GM18867 (cell line): Measurements from ENCODE around the gene CFH.
A peak's percentile ranks its signal among the peaks of the same experiment; 100 is the strongest.
"Not testable (repeated sequence)": the region's sequence is repeated elsewhere in the genome, so short reads cannot be mapped to it uniquely, and the experiment has no call there.

Experiments
- ATAC-seq: cut with Tn5 transposase; IDR thresholded peaks from one replicate; pipeline ENCODE4 v1.9.1; 2021; ENCODE audit warnings: mild to moderate bottlenecking, moderate library complexity; ENCODE audit not compliant: unreplicated experiment

Gene CFH

GRCh38 chr1:196651637-196652215 lies at the start of gene CFH:
Gene CFH, plus strand, starts transcription at chr1:196652043. Its CDS starts 75 bp downstream, at chr1:196652118.
- no peak for ATAC-seq

DNA sequence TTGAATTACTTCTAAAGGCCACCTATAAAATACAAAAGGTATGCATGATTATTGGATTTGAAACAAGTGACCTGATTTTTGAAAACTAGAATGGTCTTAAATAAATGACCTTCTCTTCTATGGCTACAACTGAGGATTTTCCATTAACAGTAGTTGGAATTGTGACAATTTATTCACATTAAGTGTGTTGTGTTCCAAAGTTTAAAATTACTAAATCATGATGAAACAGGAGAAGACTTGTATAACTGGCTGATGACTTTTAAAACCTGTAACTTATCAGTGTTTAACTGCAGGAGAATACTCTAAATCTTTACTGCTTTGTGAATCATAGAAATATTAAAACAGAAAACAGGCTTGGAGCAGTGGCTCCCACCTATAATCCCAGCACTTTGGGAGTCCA lies 48.2 kb upstream of the CFH start:
- no peak for ATAC-seq

DNA sequence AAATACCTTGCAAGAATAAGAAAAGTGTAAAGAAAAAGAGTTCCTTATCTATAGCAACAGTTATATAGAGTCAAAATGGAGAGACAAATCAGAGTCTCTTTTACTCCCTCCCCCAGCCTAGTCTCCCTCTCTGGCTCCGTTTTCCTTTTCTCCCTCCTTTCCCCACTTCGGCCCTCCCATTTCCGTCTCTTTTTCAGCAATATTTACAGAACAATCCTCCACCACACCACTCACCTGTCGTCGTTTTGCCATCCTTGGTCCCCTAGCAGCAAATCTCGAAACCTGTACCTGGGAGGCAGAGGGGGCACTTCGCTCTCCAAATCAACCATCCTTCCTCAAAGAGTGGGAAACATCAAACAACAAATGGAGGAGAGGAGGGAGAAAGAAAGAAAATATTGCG lies 43.9 kb upstream of the CFH start:
- ATAC-seq, result no peak

- ATAC-seq, result no peak
Measured at GRCh38 chr1:196608390-196609369, 43.2 kb upstream of the CFH start, which contains the start of gene KCNT2. Gene KCNT2, minus strand, starts transcription at chr1:196608440. Its CDS starts 131 bp downstream, at chr1:196608309.

- no peak for ATAC-seq
Measured at GRCh38 chr1:196609370-196609737, 42.5 kb upstream of the CFH start.

- no peak for ATAC-seq
Measured at GRCh38 chr1:196611873-196612272, 40.0 kb upstream of the CFH start.

DNA sequence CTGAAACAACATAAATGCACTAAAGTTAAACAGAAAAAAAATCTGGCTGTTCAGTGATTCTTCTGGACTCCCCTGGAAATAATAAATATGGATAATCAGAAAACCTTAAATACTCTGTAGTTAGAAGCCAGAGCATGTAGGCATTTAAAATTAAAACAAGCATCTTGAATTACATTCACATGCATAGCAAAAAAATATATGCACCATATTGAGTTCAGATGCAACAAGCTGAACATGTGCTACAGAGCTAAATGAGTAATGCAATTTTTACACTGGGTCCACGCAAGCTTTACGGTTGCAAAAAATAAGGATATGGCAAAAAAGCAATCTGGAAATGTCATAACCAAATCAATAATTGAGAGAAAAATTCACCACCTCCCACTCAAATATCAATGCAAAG lies 32.1 kb upstream of the CFH start:
- no peak for ATAC-seq

DNA sequence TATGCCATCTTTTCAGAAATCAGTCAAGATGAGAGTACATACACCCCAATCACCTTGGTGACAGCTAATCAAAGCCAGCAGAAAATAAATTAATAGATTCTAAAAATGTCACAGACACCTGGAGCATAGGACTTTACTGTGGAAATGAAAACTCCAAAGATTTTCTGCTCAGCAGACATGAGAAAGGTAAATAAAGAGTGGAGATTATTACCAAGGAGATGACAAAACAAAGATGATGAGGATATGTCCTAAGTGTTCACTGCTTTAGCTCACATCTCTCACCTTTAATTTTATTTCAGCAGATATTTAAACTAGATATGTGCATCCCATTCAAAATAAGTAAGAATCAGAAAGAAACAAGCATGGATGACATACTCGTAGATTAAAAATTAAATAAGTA lies 28.8 kb upstream of the CFH start:
- ATAC-seq, result no peak

DNA sequence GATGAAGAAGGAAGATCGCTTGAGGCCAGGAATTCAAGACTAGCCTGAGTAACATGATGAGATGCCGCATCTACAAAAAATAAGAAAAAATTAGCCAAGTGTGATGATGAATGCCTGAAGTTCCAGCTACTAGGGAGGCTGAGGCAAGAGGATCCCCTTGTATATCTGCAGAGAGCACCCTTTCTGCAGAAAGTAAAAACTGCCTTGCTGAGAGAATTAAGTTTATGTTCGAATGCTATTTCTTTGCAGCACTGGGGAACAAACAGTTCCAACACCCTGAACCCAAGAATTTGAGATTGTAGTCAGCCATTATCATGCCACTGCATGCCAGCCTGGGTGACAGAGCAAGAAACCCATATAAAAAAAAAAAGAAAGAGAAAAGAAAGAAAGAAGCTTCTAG lies 23.0 kb upstream of the CFH start:
- ATAC-seq, result no peak

GRCh38 chr1:196637606-196638005 lies 14.2 kb upstream of the CFH start:
- ATAC-seq, result no peak

- ATAC-seq, result no peak
Measured at GRCh38 chr1:196638466-196638865, 13.4 kb upstream of the CFH start.

- not testable (repeated sequence) for ATAC-seq
Measured at GRCh38 chr1:196639291-196639690, 12.6 kb upstream of the CFH start.

- no peak for ATAC-seq
Measured at GRCh38 chr1:196640976-196641375, 10.9 kb upstream of the CFH start.

GRCh38 chr1:196649990-196650389 lies 1.9 kb upstream of the CFH start:
- ATAC-seq, result no peak

DNA sequence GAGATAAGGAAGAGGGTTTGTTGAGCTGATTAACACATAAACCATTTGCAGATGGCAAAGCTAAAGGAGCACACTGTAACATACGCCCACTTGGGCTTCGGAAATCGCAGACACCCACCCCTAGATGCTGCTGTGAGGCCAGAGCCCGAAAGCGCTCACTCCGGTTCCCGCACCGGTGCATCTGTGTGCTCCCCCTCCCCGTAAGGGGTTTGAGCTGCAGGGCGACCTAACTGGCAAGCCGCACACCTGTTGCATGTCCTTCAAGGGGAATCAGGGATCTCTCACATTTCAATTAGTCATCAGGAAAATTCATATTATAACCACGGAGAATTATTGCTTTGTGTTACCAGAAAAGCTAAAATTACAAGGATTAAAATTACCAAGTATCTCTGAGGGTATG lies 1.4 kb upstream of the CFH start:
- ATAC-seq, result no peak

DNA sequence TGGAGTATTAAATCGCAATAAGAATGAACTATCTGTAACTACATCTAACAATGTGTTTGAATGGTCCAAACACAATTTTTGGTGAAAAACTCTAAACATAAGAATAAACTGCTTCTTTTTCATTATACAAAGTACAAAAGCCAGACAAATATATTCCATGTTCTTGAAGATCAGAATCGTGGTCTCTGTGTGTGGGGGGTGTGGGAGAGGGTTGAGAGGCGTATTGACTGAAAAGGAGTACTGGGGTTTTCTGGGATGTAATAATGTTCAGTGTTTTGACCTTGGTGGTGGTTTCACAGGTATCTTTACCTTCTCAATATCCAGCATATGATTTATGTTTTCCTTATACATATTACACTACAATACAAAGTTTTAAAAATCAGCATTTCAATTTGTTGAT lies 764 bp upstream of the CFH start:
- ATAC-seq, result no peak

DNA sequence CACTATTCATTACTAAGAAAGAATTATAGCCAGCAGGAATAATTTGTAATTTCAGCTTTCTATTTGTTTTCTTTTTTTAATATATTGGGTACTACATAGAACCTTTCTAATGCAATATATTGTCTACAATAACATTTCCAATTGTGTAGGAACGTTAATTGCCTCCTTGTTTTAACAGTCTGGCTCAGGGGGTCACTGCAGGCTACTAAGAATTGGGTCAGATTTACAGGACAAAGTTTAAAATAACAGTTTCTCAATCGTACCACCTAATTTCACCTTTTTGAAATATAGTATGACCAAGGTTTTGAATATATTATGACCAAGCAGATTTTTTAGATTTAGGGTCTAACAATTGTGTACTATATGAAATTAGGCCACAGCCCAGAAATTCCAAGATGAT lies 2.4 kb downstream of the CFH start:
- ATAC-seq, result no peak

GRCh38 chr1:196655071-196655470 lies 3.2 kb downstream of the CFH start:
- no peak for ATAC-seq

GRCh38 chr1:196655494-196655893 lies 3.7 kb downstream of the CFH start:
- ATAC-seq, result no peak

DNA sequence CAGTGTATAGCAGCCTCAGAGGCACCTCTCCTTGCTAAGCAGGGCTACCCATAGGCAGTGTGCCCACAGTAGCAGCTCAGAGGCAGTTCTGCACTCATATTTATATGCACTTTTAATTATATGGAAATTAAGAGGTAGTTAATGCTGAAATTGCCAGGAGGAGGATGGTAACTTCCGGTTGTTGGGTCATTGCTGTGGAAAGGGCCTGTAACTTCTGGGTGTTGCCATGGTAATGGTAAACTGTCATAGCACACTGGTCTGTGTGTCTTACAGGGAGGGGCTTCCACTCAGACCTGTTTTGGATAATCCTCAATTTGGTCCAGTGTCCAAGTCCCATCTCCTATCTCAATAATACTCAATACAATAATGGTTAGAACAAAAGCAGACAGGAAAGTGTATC lies 7.6 kb downstream of the CFH start:
- ATAC-seq, result no peak

- ATAC-seq, result no peak
Measured at GRCh38 chr1:196660272-196660671, 8.4 kb downstream of the CFH start.

GRCh38 chr1:196660852-196661251 lies 9.0 kb downstream of the CFH start:
- peak; percentile 80 for ATAC-seq
